ENCODE results near the gene LYPD6. TPM values are rescaled to one million over a fixed set of nuclear protein-coding genes. Genes with fewer than 3 reads are reported as not detected.
A peak's percentile ranks its signal among the peaks of the same experiment; 100 is the strongest.

LYPD6 gene
- total and polyA plus RNA-seq, 2 experiments from 2014 or later, result 4.9 to 12.4 TPM

- TF ChIP-seq ZNF462 (CRISPR knock-in tag; IDR thresholded peaks at IDR 0.05), result peak; percentile 82
- no peak for TF ChIP-seq ZNF331 (CRISPR knock-in tag; IDR thresholded peaks at IDR 0.05; ENCODE audit: low read depth)
- TF ChIP-seq POLR2AphosphoS5 (IDR thresholded peaks at IDR 0.05; ENCODE audit: low read depth), result no peak
- TF ChIP-seq CREB1 (CRISPR knock-in tag; IDR thresholded peaks at IDR 0.05; ENCODE audit: low read depth), result no peak
- TF ChIP-seq ZNF114 (CRISPR knock-in tag; IDR thresholded peaks at IDR 0.05), result no peak
- TF ChIP-seq ETS1 (IDR thresholded peaks at IDR 0.05), result no peak
- TF ChIP-seq JUNB (IDR thresholded peaks at IDR 0.05; ENCODE audit: unreplicated experiment), result no peak
- TF ChIP-seq EZH2 (IDR thresholded peaks at IDR 0.05; ENCODE audit: low read depth, unreplicated experiment), result no peak
Observed at GRCh38 chr2:149291881-149292280, 38.5 kb upstream of the LYPD6 start (continued).

GRCh38 chr2:149296031-149296430 is 34.4 kb upstream of the LYPD6 start:
- peaks cover 3% of the 10 kb centered on the region for H3K27me3 Mint-ChIP-seq (ENCODE audit: insufficient read depth, low read depth, poor library complexity)
- no peaks in the 10 kb centered on the region for H3K36me3 Mint-ChIP-seq (ENCODE audit: low read depth)
- no peak for DNase-seq (ENCODE audit: low spot score)
- no peaks in the 10 kb centered on the region for H3F3A ChIP-seq (replicated peaks; ENCODE audit: low read depth)
- H3K4me3 ChIP-seq, result no peak overlapping the region
- H3K27ac Mint-ChIP-seq, result no peak overlapping the region
- H3K4me1 ChIP-seq (ENCODE audit: insufficient read depth), result peaks cover 29% of the 10 kb centered on the region
- H3K4me2 ChIP-seq, result no peak overlapping the region
- ATAC-seq, result no peak
- no peaks in the 10 kb centered on the region for H4K20me1 ChIP-seq (replicated peaks; ENCODE audit: insufficient read depth)
- H3K4me1 Mint-ChIP-seq, result no peaks in the 10 kb centered on the region; the same call in none of the 3 replicates
- no peaks in the 10 kb centered on the region for H3K9me3 Mint-ChIP-seq
- H3K9me2 ChIP-seq (ENCODE audit: insufficient read depth), result peaks cover 11% of the 10 kb centered on the region
- H3K4me3 Mint-ChIP-seq, result no peak overlapping the region
- H3K27me3 ChIP-seq (ENCODE audit: insufficient read depth), result peaks cover 23% of the 10 kb centered on the region
- H3K27ac ChIP-seq (ENCODE audit: low read depth), result no peak overlapping the region
- no peak overlapping the region for H2AFZ ChIP-seq
- no peaks in the 10 kb centered on the region for H3K79me2 ChIP-seq (replicated peaks; ENCODE audit: insufficient read depth)
- H3K36me3 ChIP-seq (ENCODE audit: insufficient read depth), result no peaks in the 10 kb centered on the region
- no peak for TF ChIP-seq POLR2AphosphoS5 (IDR thresholded peaks at IDR 0.05; ENCODE audit: low read depth)
- TF ChIP-seq REST (IDR thresholded peaks at IDR 0.05; ENCODE audit: unreplicated experiment), result no peak
- no peak for TF ChIP-seq JUNB (IDR thresholded peaks at IDR 0.05; ENCODE audit: unreplicated experiment)
- no peak for TF ChIP-seq CTCF (conservative IDR thresholded peaks at IDR 0.05; ENCODE audit: low read depth in 2 of 2)
- TF ChIP-seq ZNF331 (CRISPR knock-in tag; IDR thresholded peaks at IDR 0.05; ENCODE audit: low read depth), result no peak
- no peak for TF ChIP-seq NANOG (IDR thresholded peaks at IDR 0.05; ENCODE audit: borderline replicate concordance)
- no peak for TF ChIP-seq EZH2 (IDR thresholded peaks at IDR 0.05; ENCODE audit: low read depth, unreplicated experiment)
- no peak for TF ChIP-seq CREB1 (CRISPR knock-in tag; IDR thresholded peaks at IDR 0.05; ENCODE audit: low read depth)
- no peak for TF ChIP-seq ZNF114 (CRISPR knock-in tag; IDR thresholded peaks at IDR 0.05)

Data from GM23338 (cell line).